Adipocyte (in vitro differentiated cells): ENCODE data around the gene ATP5ME.
A peak's percentile ranks its signal among the peaks of the same experiment; 100 is the strongest.
"Not testable (repeated sequence)": the region's sequence is repeated elsewhere in the genome, so short reads cannot be mapped to it uniquely, and the experiment has no call there.

Experiments
- DNase-seq: peaks from one replicate; pipeline ENCODE4 v3.0.0-alpha.2; 2015; ENCODE audit warnings: low read depth
- H3K27me3 ChIP-seq: replicated peaks from 2 replicates; pipeline ENCODE4 v1.7.0; 2013; ENCODE audit warnings: mild to moderate bottlenecking, low read length, moderate library complexity; ENCODE audit not compliant: control insufficient read depth, insufficient read depth
- H3K36me3 ChIP-seq: 2 replicates; pipeline ENCODE4 v1.7.0; 2013; ENCODE audit warnings: low read length, mild to moderate bottlenecking, moderate library complexity; ENCODE audit not compliant: control insufficient read depth, insufficient read depth, severe bottlenecking
- H3K4me1 ChIP-seq: 2 replicates; pipeline ENCODE4 v1.7.0; 2013; ENCODE audit warnings: mild to moderate bottlenecking, low read length, moderate library complexity; ENCODE audit not compliant: control insufficient read depth, insufficient read depth
- H3K4me3 ChIP-seq: 2 replicates; pipeline ENCODE4 v1.7.0; 2013; ENCODE audit warnings: mild to moderate bottlenecking, low read length, moderate library complexity
- H3K9ac ChIP-seq: 2 replicates; pipeline ENCODE4 v1.7.0; 2013; ENCODE audit warnings: mild to moderate bottlenecking, low read length, moderate library complexity
- H3K9me3 ChIP-seq: 2 replicates; pipeline ENCODE4 v1.7.0; 2013; ENCODE audit warnings: mild to moderate bottlenecking, low read length, moderate library complexity; ENCODE audit not compliant: control insufficient read depth

ATP5ME gene

GRCh38 chr4:704198-704891 is 30.3 kb upstream of the ATP5ME start:
- H3K4me1 ChIP-seq = peaks cover 23% of the 10 kb centered on the region
- no peak for DNase-seq
- H3K27me3 ChIP-seq = no peaks in the 10 kb centered on the region
- no peaks in the 10 kb centered on the region for H3K36me3 ChIP-seq
- H3K4me3 ChIP-seq = no peak overlapping the region
- no peak overlapping the region for H3K9ac ChIP-seq
- no peaks in the 10 kb centered on the region for H3K9me3 ChIP-seq

DNA sequence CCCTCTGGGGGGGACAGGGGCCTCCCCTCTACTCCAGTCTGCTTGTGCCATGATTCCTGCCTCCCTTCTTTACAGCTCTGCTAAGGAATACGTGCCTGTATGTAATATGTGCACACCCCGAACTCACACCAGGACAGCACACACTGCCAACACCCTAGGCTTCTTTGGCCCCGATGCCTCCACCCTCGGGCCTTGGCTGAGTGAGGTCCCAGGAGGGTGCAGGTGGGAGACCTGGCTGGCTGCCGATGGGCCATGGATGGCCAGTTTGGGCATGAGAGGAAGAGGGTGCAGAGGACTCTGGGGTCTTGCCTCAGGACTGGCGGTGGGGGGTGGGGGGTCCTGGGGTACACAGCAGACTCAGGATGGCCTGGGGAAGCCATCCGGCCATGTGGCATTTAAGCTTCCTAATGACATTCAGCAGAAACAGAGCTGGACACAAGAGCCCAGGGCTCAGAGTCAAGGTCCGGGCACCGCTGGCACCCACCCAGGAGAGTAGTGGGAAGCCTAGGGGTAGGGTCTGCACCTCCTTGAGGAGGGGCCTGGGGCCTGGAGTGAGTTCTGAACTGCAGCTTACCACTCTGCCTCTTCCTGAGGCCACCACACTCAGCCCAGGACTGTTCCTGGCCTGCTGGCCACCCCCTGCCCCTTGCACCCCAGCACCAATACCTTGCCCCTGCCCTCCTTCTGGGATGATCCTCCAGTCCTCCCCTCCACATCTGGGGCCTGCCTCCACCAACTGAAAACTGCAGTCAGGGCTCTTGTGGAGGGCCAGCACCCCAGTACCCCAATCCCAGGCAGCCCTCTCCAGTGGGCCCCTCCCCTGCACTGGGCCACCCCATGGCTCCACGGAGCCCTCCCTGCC is 29.5 kb upstream of the ATP5ME start:
- DNase-seq = no peak
- Histone ChIP-seq H3K9ac (no peak overlapping the region), H3K4me3 (no peak overlapping the region), H3K36me3 (no peaks in the 10 kb centered on the region), H3K4me1 (peaks cover 20% of the 10 kb centered on the region), H3K9me3 (no peaks in the 10 kb centered on the region), H3K27me3 (no peaks in the 10 kb centered on the region)

DNA sequence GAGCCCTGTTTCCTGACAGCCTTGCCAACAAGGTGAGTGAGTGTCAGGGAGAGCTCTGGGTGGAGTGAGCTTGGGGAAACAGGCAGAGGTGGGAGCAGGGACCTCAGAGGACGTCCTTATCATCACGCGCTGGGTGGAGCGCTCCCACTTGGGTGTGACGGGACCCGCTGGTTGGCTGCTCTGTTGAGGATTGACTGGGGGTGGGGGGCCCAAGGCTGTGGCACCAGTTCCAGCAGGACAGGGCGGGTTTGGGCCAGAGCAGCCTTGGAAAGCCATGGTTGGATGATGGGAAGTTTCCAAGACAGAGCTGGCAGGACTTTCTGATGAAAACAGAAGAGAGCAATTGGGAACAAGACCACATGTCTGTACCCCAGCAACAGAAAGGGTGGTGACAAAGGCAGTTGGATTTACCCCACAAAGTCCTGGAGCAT is 28.6 kb upstream of the ATP5ME start:
- H3K4me3 ChIP-seq = no peak overlapping the region

DNA sequence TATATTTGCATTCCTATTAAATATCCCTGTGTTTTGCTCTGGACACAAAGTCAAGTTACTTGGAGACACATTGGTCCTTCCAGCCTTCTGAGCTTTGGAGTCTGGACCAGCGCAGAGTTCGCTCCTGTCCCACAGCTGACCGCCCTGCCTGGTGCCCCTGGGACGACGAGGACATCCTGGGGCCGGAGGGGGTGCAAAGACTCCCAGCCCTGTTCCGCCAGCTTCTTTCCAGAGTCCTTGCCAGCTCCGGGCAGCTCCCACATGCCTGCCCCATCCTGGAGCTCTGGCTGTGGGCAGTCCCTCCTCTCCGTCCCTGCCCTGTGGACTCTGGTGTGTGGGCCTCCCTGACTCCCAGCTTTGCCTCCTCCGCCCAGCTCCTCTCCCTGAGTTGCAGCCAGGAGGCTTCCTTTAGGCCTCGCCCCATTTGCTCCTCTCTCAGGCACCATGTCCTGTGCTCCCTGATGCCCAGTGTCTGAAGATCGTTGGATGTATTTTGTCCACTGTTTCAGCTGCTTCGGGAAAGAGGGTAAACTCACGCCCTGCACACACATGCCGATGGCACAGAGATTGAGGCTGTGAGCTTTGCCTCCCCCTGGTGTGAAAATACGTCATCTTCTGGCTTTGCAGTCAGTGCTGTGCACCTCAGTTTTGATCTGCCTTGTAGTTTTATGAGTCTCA is 26.6 kb upstream of the ATP5ME start:
- Histone ChIP-seq H3K27me3 (no peaks in the 10 kb centered on the region), H3K4me3 (no peak overlapping the region), H3K36me3 (no peaks in the 10 kb centered on the region), H3K4me1 (peaks cover 9% of the 10 kb centered on the region), H3K9ac (no peak overlapping the region), H3K9me3 (no peaks in the 10 kb centered on the region)
- DNase-seq = no peak

More for the DNA sequence above, 28.6 kb upstream of the ATP5ME start:
- no peaks in the 10 kb centered on the region for H3K36me3 ChIP-seq
- H3K27me3 ChIP-seq = no peaks in the 10 kb centered on the region
- H3K4me1 ChIP-seq = peaks cover 14% of the 10 kb centered on the region
- DNase-seq = no peak
- H3K9ac ChIP-seq = no peak overlapping the region
- no peaks in the 10 kb centered on the region for H3K9me3 ChIP-seq

- no peaks in the 10 kb centered on the region for H3K27me3 ChIP-seq
- no peak overlapping the region for H3K4me3 ChIP-seq
- DNase-seq = no peak
- peak overlapping the region; percentile 16 for H3K9ac ChIP-seq
- H3K9me3 ChIP-seq = no peaks in the 10 kb centered on the region
- no peaks in the 10 kb centered on the region for H3K36me3 ChIP-seq
- peaks cover 6% of the 10 kb centered on the region for H3K4me1 ChIP-seq
Measured at GRCh38 chr4:699816-700580, 25.9 kb upstream of the ATP5ME start.

GRCh38 chr4:694341-694940 is 20.4 kb upstream of the ATP5ME start:
- not testable (repeated sequence) for H3K36me3 ChIP-seq

GRCh38 chr4:692771-693554 is 18.9 kb upstream of the ATP5ME start:
- no peak for DNase-seq
- no peaks in the 10 kb centered on the region for H3K36me3 ChIP-seq
- peaks cover 3% of the 10 kb centered on the region for H3K27me3 ChIP-seq
- H3K4me1 ChIP-seq = peaks cover 14% of the 10 kb centered on the region
- no peaks in the 10 kb centered on the region for H3K9me3 ChIP-seq
- H3K4me3 ChIP-seq = no peak overlapping the region
- no peak overlapping the region for H3K9ac ChIP-seq

More at GRCh38 chr4:694341-694940, 20.4 kb upstream of the ATP5ME start:
- DNase-seq, H3K4me1 ChIP-seq, H3K9me3 ChIP-seq, H3K4me3 ChIP-seq, H3K27me3 ChIP-seq, H3K9ac ChIP-seq: not testable (repeated sequence)

DNA sequence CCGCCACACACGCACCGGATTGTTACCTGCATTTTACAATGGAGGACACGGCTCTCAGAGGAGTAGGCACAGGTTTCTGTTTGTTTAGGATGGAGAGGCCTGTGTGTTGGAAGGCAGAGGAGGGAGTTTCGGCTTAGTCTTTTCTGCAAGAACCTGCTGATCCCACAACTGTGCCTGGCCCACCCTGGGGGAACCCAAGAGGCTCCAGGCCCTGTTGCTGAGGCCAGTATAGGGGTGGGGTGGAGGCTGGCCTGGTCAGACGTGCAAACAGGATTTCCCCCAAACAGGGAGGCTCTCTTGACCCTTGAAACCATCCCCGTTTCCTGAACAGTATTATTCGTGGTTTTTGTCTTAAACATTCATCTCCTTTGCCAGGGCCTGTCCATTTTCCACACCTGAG is 15.6 kb upstream of the ATP5ME start:
- Histone ChIP-seq H3K4me3 (peak overlapping the region; percentile 82), H3K27me3 (peaks cover 3% of the 10 kb centered on the region), H3K9ac (peak overlapping the region; percentile 87)

GRCh38 chr4:688854-689681 is 15.0 kb upstream of the ATP5ME start, which contains the start of gene SLC49A3:
Gene SLC49A3, minus strand, starts transcription at chr4:689151. Its CDS starts 24 bp downstream, at chr4:689127.
- no peaks in the 10 kb centered on the region for H3K27me3 ChIP-seq
- peaks cover 32% of the 10 kb centered on the region for H3K4me1 ChIP-seq
- DNase-seq = no peak
- peak within 1 kb of the TSS; percentile 82 for H3K4me3 ChIP-seq
- peak within 1 kb of the TSS; percentile 87 for H3K9ac ChIP-seq
- H3K36me3 ChIP-seq = no peaks in the 10 kb centered on the region
- H3K9me3 ChIP-seq = no peaks in the 10 kb centered on the region

More for the DNA sequence above, 15.6 kb upstream of the ATP5ME start:
- H3K4me1 ChIP-seq = peaks cover 29% of the 10 kb centered on the region
- H3K9me3 ChIP-seq = no peaks in the 10 kb centered on the region
- no peaks in the 10 kb centered on the region for H3K36me3 ChIP-seq
- no peak for DNase-seq
